PC-9 (cell line): ENCODE data around the gene MLIP. TPM values are rescaled to one million over a fixed set of nuclear protein-coding genes. Genes with fewer than 3 reads are reported as not detected.

ENCODE experiments used
- BruUV-seq: library from RNA; stranded (reverse); fragments of 400-500 nt; replicated peaks from 2 replicates; lab custom pipeline; 2021; lab: Mats Ljungman, UMichigan
- CTCF ChIA-PET: fragments of 300-600 bp; sonication (Branson Sonifier 250); formaldehyde crosslinking; loops from one replicate; lab custom pipeline; 2022; ENCODE audit warnings: antibody characterized with exemption; lab: Charles Lee
- POLR2A ChIA-PET: fragments of 300-600 bp; sonication (Branson Sonifier 250); formaldehyde crosslinking; loops from one replicate; lab custom pipeline; 2022; ENCODE audit warnings: antibody characterized with exemption; ENCODE audit not compliant: unreplicated experiment; lab: Charles Lee
- DNase-seq, 2 experiments: peaks; one replicate each; pipeline versions ENCODE4 v3.0.0 to v3.0.0-alpha.2; 2015 to 2022; ENCODE audit warnings: mixed read lengths in 1 of 2
- H2AFZ ChIP-seq: fragments of 200-600 bp; sonication (generic); 2 replicates; pipeline ENCODE4 v1.8.1; 2017; ENCODE audit warnings: antibody characterized with exemption
- H3F3A ChIP-seq: fragments of 200-600 bp; sonication (generic); 2 replicates; pipeline ENCODE4 v1.8.1; 2017; ENCODE audit warnings: antibody characterized with exemption, mild to moderate bottlenecking, low read depth; ENCODE audit not compliant: insufficient read depth
- H3K27ac ChIP-seq: fragments of 200-600 bp; sonication (generic); 2 replicates; pipeline ENCODE4 v1.6.1; 2016; ENCODE audit warnings: mixed run types
- H3K27me3 ChIP-seq: fragments of 200-600 bp; sonication (generic); 2 replicates; pipeline ENCODE4 v1.6.1; 2016; ENCODE audit warnings: low read depth, mixed run types; ENCODE audit not compliant: insufficient read depth
- H3K36me3 ChIP-seq: fragments of 200-600 bp; sonication (generic); 2 replicates; pipeline ENCODE4 v1.6.1; 2016; ENCODE audit warnings: low read depth, mixed run types
- H3K4me1 ChIP-seq: fragments of 200-600 bp; sonication (generic); replicated peaks from 2 replicates; pipeline ENCODE4 v1.6.1; 2016; ENCODE audit warnings: mixed run types; ENCODE audit not compliant: insufficient read depth
- H3K4me2 ChIP-seq: fragments of 200-600 bp; sonication (generic); 2 replicates; pipeline ENCODE4 v1.6.1; 2017; ENCODE audit warnings: mixed run types
- H3K4me3 ChIP-seq: fragments of 200-600 bp; sonication (generic); 2 replicates; pipeline ENCODE4 v1.6.1; 2016; ENCODE audit warnings: mixed run types
- H3K79me2 ChIP-seq: fragments of 200-600 bp; sonication (generic); 2 replicates; pipeline ENCODE4 v1.6.1; 2017; ENCODE audit warnings: low read depth, mixed run types
- H3K9me2 ChIP-seq: fragments of 200-600 bp; sonication (generic); 2 replicates; pipeline ENCODE4 v1.8.1; 2017; ENCODE audit warnings: mild to moderate bottlenecking; ENCODE audit not compliant: insufficient read depth
- H3K9me3 ChIP-seq: fragments of 200-600 bp; sonication (generic); 2 replicates; pipeline ENCODE4 v1.8.1; 2016; ENCODE audit warnings: low read depth; ENCODE audit not compliant: insufficient read depth
- H4K20me1 ChIP-seq: fragments of 200-600 bp; sonication (generic); 2 replicates; pipeline ENCODE4 v1.8.1; 2017; ENCODE audit not compliant: insufficient read depth
- EZH2 ChIP-seq: fragments of 200-600 bp; sonication (generic); IDR thresholded peaks from 2 replicates; pipeline ENCODE4 v1.8.0; 2017; ENCODE audit warnings: antibody characterized with exemption, low read depth
- intact Hi-C: fragments of 100-400 bp; cut with micrococcal nuclease; formaldehyde crosslinking; loops from one replicate; pipeline ENCODE4 v1.10.0; 2022; ENCODE audit not compliant: unreplicated experiment
- total RNA-seq: library from RNA; stranded (reverse); gene quantifications from 2 replicates; pipeline ENCODE4 v1.2.3, GENCODE V29; 2021
- TF ChIP-seq, protein P1 (sequence below): fragments of 200-600 bp; sonication (generic); conservative IDR thresholded peaks from 2 replicates; pipeline ENCODE4 v1.6.1; 2017; ENCODE audit warnings: mixed run types, antibody characterized with exemption, mild to moderate bottlenecking, moderate library complexity

MLIP gene
- total RNA-seq, 1 experiment from 2014 or later, result 0.79 TPM

DNA sequence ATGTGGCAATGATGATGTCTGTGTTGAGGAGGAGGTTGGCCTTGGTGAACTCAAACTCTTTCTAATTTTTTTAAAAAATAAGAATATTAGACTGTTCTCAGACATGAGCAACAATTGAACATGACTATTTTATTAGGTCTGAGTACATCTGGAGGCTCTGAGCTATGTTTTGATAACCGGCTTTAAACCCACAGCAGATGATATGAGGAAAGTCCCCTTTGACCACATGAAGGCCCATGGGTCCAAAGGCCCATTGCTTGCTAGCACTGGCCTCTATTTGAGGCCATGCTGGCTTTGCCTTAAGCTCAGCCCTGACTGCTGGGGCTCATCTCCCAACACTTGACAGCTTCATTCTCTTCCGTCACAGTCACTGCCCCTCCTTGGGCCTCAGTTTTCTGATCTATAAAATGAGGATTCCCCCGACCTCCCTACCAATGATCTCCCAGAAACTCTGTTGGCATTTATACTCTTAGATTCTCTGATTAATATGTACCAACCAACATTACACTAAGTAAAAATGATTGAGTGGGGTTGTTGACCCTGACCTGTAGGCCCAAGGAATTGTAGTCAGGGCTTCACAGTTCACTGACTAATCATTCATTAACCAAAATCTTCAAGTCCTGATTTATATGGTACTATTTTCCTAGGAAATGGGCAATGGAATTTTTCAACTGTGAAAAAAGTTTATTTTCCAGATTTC, 173.1 kb downstream of the MLIP start:
- Histone ChIP-seq H3K9me3 (no peaks in the 10 kb centered on the region), H3K4me1 (no peaks in the 10 kb centered on the region), H3K4me3 (no peak overlapping the region), H3K9me2 (no peaks in the 10 kb centered on the region), H3K4me2 (no peak overlapping the region), H3K27ac (no peak overlapping the region), H3K79me2 (no peaks in the 10 kb centered on the region), H3F3A (no peaks in the 10 kb centered on the region), H4K20me1 (no peaks in the 10 kb centered on the region), H3K36me3 (no peaks in the 10 kb centered on the region), H3K27me3 (no peaks in the 10 kb centered on the region), H2AFZ (no peak overlapping the region)
- TF ChIP-seq, protein P1, sequence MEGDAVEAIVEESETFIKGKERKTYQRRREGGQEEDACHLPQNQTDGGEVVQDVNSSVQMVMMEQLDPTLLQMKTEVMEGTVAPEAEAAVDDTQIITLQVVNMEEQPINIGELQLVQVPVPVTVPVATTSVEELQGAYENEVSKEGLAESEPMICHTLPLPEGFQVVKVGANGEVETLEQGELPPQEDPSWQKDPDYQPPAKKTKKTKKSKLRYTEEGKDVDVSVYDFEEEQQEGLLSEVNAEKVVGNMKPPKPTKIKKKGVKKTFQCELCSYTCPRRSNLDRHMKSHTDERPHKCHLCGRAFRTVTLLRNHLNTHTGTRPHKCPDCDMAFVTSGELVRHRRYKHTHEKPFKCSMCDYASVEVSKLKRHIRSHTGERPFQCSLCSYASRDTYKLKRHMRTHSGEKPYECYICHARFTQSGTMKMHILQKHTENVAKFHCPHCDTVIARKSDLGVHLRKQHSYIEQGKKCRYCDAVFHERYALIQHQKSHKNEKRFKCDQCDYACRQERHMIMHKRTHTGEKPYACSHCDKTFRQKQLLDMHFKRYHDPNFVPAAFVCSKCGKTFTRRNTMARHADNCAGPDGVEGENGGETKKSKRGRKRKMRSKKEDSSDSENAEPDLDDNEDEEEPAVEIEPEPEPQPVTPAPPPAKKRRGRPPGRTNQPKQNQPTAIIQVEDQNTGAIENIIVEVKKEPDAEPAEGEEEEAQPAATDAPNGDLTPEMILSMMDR, result no peak
- no peak for TF ChIP-seq EZH2
- DNase-seq, result no peak
- BruUV-seq, result no TSS peak
- intact Hi-C loops, result no loop called here
- POLR2A ChIA-PET, result no interaction called here
- CTCF ChIA-PET, result no interaction called here

DNA sequence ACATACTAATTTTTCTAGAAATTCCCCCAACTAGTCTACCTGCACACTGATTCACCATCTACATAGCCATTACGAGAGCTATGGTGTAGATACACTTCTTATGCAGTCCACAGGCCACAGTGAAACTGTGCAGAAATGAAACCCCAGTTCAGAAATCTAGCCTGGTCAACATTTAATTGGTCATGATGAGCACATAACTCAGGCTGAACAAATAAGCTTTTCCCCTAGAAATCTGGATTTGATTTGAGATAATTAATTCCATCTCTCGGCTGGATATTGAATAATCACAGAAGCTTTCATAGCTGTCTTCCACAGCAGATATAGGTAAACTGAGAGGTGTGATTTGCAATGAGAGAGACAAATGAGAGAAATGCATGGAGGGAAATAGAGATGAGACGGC, 174.4 kb downstream of the MLIP start:
- Histone ChIP-seq H3K9me3 (no peaks in the 10 kb centered on the region), H3K27ac (no peak overlapping the region), H3K9me2 (no peaks in the 10 kb centered on the region), H3K36me3 (no peaks in the 10 kb centered on the region), H2AFZ (no peak overlapping the region), H3K4me3 (no peak overlapping the region), H3K4me1 (no peaks in the 10 kb centered on the region), H3K27me3 (no peaks in the 10 kb centered on the region), H3F3A (no peaks in the 10 kb centered on the region), H4K20me1 (no peaks in the 10 kb centered on the region), H3K4me2 (no peak overlapping the region), H3K79me2 (no peaks in the 10 kb centered on the region)
- no peak for TF ChIP-seq EZH2
- TF ChIP-seq, protein P1, result no peak
- ChIA-PET POLR2A (no interaction called here), CTCF (interaction anchor here (0.6 kb wide), 1 partner anchor 32 kb away, joined by 3 read pairs; no protein-coding TSS in a partner anchor)
- DNase-seq, result no peak
- intact Hi-C loops, result no loop called here
- BruUV-seq, result no TSS peak

DNA sequence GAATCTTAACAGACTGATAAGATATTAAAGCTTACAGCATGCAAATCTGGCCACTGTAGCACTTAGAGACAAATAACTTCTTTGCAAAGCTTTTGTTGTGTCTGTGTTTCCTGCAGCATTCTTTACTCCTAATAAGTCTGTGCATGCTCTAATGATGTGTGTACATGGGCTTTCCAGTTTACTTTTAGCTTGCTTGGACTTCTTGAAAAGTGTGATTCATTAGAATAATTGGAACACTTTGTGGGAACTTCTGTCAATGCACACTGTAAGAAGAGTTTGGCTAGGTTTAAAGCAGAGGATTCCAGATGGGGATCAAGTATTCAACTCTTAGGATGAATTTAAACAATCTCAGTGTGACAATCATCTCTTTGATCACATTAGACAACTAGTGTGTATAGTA, 174.9 kb downstream of the MLIP start:
- no peak for DNase-seq
- intact Hi-C loops, result no loop called here
- no peak for TF ChIP-seq EZH2
- TF ChIP-seq, protein P1, result no peak
- H3K4me2 ChIP-seq, result no peak overlapping the region
- no peaks in the 10 kb centered on the region for H3K4me1 ChIP-seq
- H2AFZ ChIP-seq, result no peak overlapping the region
- H3K4me3 ChIP-seq, result no peak overlapping the region
- no peaks in the 10 kb centered on the region for H4K20me1 ChIP-seq
- H3K9me3 ChIP-seq, result no peaks in the 10 kb centered on the region
- no peaks in the 10 kb centered on the region for H3K79me2 ChIP-seq
- no peaks in the 10 kb centered on the region for H3K36me3 ChIP-seq
- ChIA-PET POLR2A (no interaction called here), CTCF (no interaction called here)
- H3K27ac ChIP-seq, result no peak overlapping the region
- BruUV-seq, result no TSS peak
- H3K27me3 ChIP-seq, result no peaks in the 10 kb centered on the region
- no peaks in the 10 kb centered on the region for H3F3A ChIP-seq
- H3K9me2 ChIP-seq, result no peaks in the 10 kb centered on the region
